ENCODE measurements around the gene POU1F1. TPM values are rescaled to one million over a fixed set of nuclear protein-coding genes. Genes with fewer than 3 reads are reported as not detected.
"Not testable (repeated sequence)": the region's sequence is repeated elsewhere in the genome, so short reads cannot be mapped to it uniquely, and the experiment has no call there.

POU1F1 gene
- total RNA-seq, 1 experiment from 2014 or later: not detected

- no peak overlapping the region for H3K27ac ChIP-seq (ENCODE audit: low read length)
- no peaks in the 10 kb centered on the region for H3K36me3 ChIP-seq (ENCODE audit: low read depth, low read length)
- H3F3A ChIP-seq (ENCODE audit: low read length, unreplicated experiment): no peaks in the 10 kb centered on the region
- no peak overlapping the region for H3K9ac ChIP-seq (ENCODE audit: low read length)
- DNase-seq: peak; percentile 59
- no peak; the same call in 1 of the 2 replicates for ATAC-seq
- no peaks in the 10 kb centered on the region for H3K9me2 ChIP-seq (replicated peaks; ENCODE audit: low read length)
- no peak overlapping the region for H2AFZ ChIP-seq (ENCODE audit: low read length)
- ChIA-PET CTCF (no interaction called here), POLR2A (ENCODE audit: unreplicated experiment) (no interaction called here)
- peaks cover 25% of the 10 kb centered on the region for H3K4me1 ChIP-seq (ENCODE audit: insufficient read depth, low read length)
- H3K27me3 ChIP-seq (ENCODE audit: low read length): no peaks in the 10 kb centered on the region
- H4K20me1 ChIP-seq (ENCODE audit: low read length): no peaks in the 10 kb centered on the region
- TF ChIP-seq EZH2 (IDR thresholded peaks at IDR 0.05; ENCODE audit: low read length, unreplicated experiment) (no peak), EZH2phosphoT487 (IDR thresholded peaks at IDR 0.05; ENCODE audit: borderline replicate concordance, low read length) (no peak), CTCF (conservative IDR thresholded peaks at IDR 0.05; ENCODE audit: low read depth, low read length) (peak; percentile 74)
- intact Hi-C loops (cut with micrococcal nuclease): no loop called here
- no peak overlapping the region for H3K4me2 ChIP-seq (ENCODE audit: low read length)
- no peaks in the 10 kb centered on the region for H3K9me3 ChIP-seq (ENCODE audit: low read length)
- H3K4me3 ChIP-seq (ENCODE audit: low read length): no peak overlapping the region
- H3K79me2 ChIP-seq (ENCODE audit: low read length): no peaks in the 10 kb centered on the region
- BruUV-seq (replicated peaks): no TSS peak
These were observed 31.4 kb upstream of the POU1F1 start for GRCh38 chr3:87307805-87308204.

GRCh38 chr3:87305517-87305916, 29.1 kb upstream of the POU1F1 start:
- Histone ChIP-seq H3K79me2 (ENCODE audit: low read length) (no peaks in the 10 kb centered on the region), H3K27ac (ENCODE audit: low read length) (no peak overlapping the region), H3K9me2 (replicated peaks; ENCODE audit: low read length) (no peaks in the 10 kb centered on the region), H2AFZ (ENCODE audit: low read length) (no peak overlapping the region), H3K4me3 (ENCODE audit: low read length) (no peak overlapping the region), H3K27me3 (ENCODE audit: low read length) (no peaks in the 10 kb centered on the region), H3K4me2 (ENCODE audit: low read length) (no peak overlapping the region), H3K9me3 (ENCODE audit: low read length) (no peaks in the 10 kb centered on the region), H4K20me1 (ENCODE audit: low read length) (no peaks in the 10 kb centered on the region), H3K36me3 (ENCODE audit: low read depth, low read length) (no peaks in the 10 kb centered on the region), H3F3A (ENCODE audit: low read length, unreplicated experiment) (no peaks in the 10 kb centered on the region), H3K4me1 (ENCODE audit: insufficient read depth, low read length) (peaks cover 12% of the 10 kb centered on the region), H3K9ac (ENCODE audit: low read length) (no peak overlapping the region)
- CTCF ChIA-PET: no interaction called here
- TF ChIP-seq EZH2 (IDR thresholded peaks at IDR 0.05; ENCODE audit: low read length, unreplicated experiment) (no peak), EZH2phosphoT487 (IDR thresholded peaks at IDR 0.05; ENCODE audit: borderline replicate concordance, low read length) (no peak), CTCF (conservative IDR thresholded peaks at IDR 0.05; ENCODE audit: low read depth, low read length) (no peak)
- no TSS peak for BruUV-seq (replicated peaks)
- no peak for DNase-seq
- intact Hi-C loops (cut with micrococcal nuclease): no loop called here
- no peak for ATAC-seq
- POLR2A ChIA-PET (ENCODE audit: unreplicated experiment): no interaction called here

- H3K4me3 ChIP-seq (ENCODE audit: low read length); H3K4me1 ChIP-seq (ENCODE audit: insufficient read depth, low read length); H3K4me2 ChIP-seq (ENCODE audit: low read length); POLR2A ChIA-PET (ENCODE audit: unreplicated experiment); DNase-seq; H3K9me3 ChIP-seq (ENCODE audit: low read length); intact Hi-C loops (cut with micrococcal nuclease); H3K27ac ChIP-seq (ENCODE audit: low read length); BruUV-seq (replicated peaks); H2AFZ ChIP-seq (ENCODE audit: low read length); H4K20me1 ChIP-seq (ENCODE audit: low read length); CTCF ChIA-PET; H3K27me3 ChIP-seq (ENCODE audit: low read length); H3K36me3 ChIP-seq (ENCODE audit: low read depth, low read length); H3K9ac ChIP-seq (ENCODE audit: low read length); H3K9me2 ChIP-seq (replicated peaks; ENCODE audit: low read length); ATAC-seq; H3F3A ChIP-seq (ENCODE audit: low read length, unreplicated experiment); H3K79me2 ChIP-seq (ENCODE audit: low read length): not testable (repeated sequence)
These were observed 28.6 kb upstream of the POU1F1 start for GRCh38 chr3:87305031-87305430.

All from PC-3 (cell line).